ENCODE measurements around the gene LILRB1.
"Not testable (repeated sequence)": the region's sequence is repeated elsewhere in the genome, so short reads cannot be mapped to it uniquely, and the experiment has no call there.

The LILRB1 gene

DNA sequence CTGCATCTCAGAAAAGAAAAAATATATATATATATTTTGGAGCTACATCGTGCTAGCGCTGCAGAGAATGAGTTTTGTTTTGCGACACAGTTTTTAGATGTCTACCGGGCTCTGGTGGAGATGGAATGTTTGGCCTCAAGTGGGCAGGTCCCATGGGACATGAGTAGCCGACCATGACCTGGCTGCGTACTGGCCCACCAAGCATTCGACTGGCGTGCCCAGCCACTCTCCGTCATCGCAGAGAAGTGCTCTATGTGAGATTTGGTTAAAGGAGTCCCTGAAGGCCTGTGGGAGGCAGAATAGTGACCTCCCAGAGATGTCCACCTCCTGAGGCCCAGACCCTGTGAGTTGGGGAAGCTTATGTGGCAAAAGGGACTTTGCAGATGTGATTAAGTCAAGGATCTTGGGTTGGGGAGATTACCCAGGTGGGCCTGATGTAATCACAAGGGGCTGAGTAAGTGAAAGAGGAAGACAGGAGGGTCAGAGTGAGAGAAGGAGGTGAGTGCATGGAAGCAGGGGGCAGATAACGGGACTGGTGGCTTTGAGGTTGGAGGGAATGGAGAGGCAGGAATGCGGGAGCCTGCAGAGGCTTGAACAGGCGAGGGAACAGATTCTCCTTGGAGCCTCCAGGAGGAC lies 31.7 kb downstream of the LILRB1 start:
- DNase-seq (ENCODE audit: low read depth in 3 of 3), result no peak

GRCh38 chr19:54662730-54663129 lies 32.4 kb downstream of the LILRB1 start, which contains the start of gene LILRB4:
Gene LILRB4 (plus strand): TSS chr19:54662985. CDS start chr19:54663034, 49 bp downstream.
- DNase-seq (ENCODE audit: low read depth in 3 of 3), result no peak

GRCh38 chr19:54665530-54665929 lies 35.2 kb downstream of the LILRB1 start:
- DNase-seq (ENCODE audit: low read depth in 3 of 3), result no peak

GRCh38 chr19:54667217-54667616 lies 36.9 kb downstream of the LILRB1 start:
- DNase-seq (ENCODE audit: low read depth in 3 of 3), result no peak

- no peak for DNase-seq (ENCODE audit: low read depth in 3 of 3)
These were observed 38.1 kb downstream of the LILRB1 start for GRCh38 chr19:54668353-54668752.

- DNase-seq (ENCODE audit: low read depth in 3 of 3), result no peak
These were observed 40.5 kb downstream of the LILRB1 start for GRCh38 chr19:54670576-54671357.

DNA sequence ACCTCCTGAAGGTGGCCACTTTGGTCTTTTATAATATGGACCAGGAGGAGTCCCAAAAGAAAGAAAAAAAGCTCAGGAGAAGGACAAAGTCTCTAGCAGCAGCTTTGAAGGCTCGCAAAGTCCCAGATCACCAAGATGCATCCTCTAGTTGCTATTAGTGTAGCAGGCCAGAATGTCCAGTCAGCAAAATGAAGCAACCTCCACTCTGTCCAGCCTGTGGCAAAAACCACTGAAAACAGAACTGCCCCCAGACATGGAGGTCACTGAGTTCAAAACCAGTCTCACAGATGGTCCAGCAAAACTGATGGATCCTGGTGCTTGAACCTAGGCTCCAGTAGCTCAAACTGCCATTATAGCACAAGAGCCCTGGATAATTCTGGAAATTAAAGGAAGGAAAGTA lies 42.9 kb downstream of the LILRB1 start:
- no peak for DNase-seq (ENCODE audit: low read depth in 3 of 3)

- no peak for DNase-seq (ENCODE audit: low read depth in 3 of 3)
These were observed 43.8 kb downstream of the LILRB1 start for GRCh38 chr19:54674021-54674617.

- peak in 1 of 3 experiments; percentile 3 for DNase-seq (ENCODE audit: low read depth in 3 of 3)
These were observed 46.0 kb downstream of the LILRB1 start for GRCh38 chr19:54676210-54676834.

- DNase-seq (ENCODE audit: low read depth in 3 of 3), result no peak
These were observed 46.9 kb downstream of the LILRB1 start for GRCh38 chr19:54677217-54677616.

GRCh38 chr19:54681596-54681995 lies 51.3 kb downstream of the LILRB1 start:
- DNase-seq (ENCODE audit: low read depth in 3 of 3), result not testable (repeated sequence)

DNA sequence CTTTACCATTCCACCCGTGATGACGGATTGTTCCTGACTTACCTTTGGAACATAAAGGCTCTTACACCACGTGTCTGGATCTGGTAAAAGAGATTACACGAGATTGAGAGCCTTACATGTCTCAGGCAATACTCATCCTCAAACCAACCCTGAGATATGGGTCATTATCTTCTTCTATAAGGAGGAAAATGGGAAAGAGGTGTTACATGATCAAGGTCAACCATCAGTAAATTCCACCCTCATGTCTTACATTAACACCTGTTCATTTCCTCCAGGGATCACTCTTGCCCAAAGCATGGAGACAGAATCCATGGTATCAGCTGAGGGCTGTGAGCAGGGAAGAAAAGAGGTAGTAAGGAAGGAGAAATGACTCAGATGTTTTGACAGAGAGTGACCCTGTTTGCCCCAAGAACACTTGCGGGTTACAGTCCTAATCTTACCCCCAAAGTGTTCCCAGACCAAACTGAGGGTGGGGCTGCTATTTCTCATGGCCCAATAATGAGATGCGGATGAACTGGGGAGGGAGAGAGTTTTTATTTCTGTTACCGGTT lies 52.1 kb downstream of the LILRB1 start:
- no peak for DNase-seq (ENCODE audit: low read depth in 3 of 3)

DNA sequence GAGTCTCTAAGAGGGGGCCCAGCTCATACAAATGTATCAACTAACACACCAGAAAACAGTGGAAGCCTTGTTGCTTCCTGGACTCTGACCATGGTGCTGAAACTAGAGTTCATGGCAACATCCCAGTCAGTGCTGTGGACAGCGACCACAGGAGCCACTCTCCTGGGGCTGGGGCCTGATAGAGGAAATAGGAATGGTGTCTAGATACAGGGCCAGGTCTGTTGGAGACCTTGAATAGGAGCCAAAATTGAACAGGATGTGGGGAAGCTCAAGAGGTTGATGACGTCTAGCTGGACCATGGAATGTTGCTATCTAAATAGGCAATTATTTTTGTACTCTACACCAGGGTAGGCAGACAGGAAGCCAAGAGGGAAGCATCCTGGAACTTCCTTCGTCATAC lies 54.2 kb downstream of the LILRB1 start:
- no peak for DNase-seq (ENCODE audit: low read depth in 3 of 3)
